ENCODE measurements around the gene UVRAG. TPM values are rescaled to one million over a fixed set of nuclear protein-coding genes. Genes with fewer than 3 reads are reported as not detected.
A peak's percentile ranks its signal among the peaks of the same experiment; 100 is the strongest.

Gene UVRAG
- total and polyA plus RNA-seq, 4 donors: 8.7 to 53.2 (median 18.3) TPM

- no peaks in the 10 kb centered on the region for H3K36me3 ChIP-seq (ENCODE audit: control insufficient read depth in 4 of 4, insufficient read depth in 4 of 4, low read length in 4 of 4)
Observed at GRCh38 chr11:76175783-76176182, 360.8 kb downstream of the UVRAG start.

GRCh38 chr11:76176463-76176862 lies 361.5 kb downstream of the UVRAG start:
- H3K4me1 ChIP-seq (ENCODE audit: control insufficient read depth in 5 of 5, insufficient read depth in 5 of 5, low read length in 5 of 5): peaks cover 0 to 21% (median 0%) of the 10 kb centered on the region in 5 donors
- no peak overlapping the region for H3K9ac ChIP-seq (ENCODE audit: insufficient read depth in 1 of 2, low read length in 2 of 2)
- ATAC-seq (ENCODE audit: insufficient read depth, low FRiP score): no peak
- DNase-seq: no peak
- 84 to 91% methylated on average over 6 to 9 of the region's 9 CpGs for WGBS, 2 donors
- H3K27me3 ChIP-seq (ENCODE audit: control insufficient read depth in 3 of 3, insufficient read depth in 3 of 3, low read length in 2 of 3): no peaks in the 10 kb centered on the region
- H3K36me3 ChIP-seq (ENCODE audit: control insufficient read depth in 4 of 4, insufficient read depth in 4 of 4, low read length in 4 of 4): peaks cover 0 to 3% (median 0%) of the 10 kb centered on the region in 4 donors
- H3K9me3 ChIP-seq (ENCODE audit: control insufficient read depth in 4 of 4, insufficient read depth in 3 of 4, low read length in 3 of 4): no peaks in the 10 kb centered on the region
- no peak overlapping the region for H3K4me3 ChIP-seq
- no peak overlapping the region for H3K27ac ChIP-seq (ENCODE audit: low read depth in 1 of 2, low read length in 1 of 2)
- no peak for TF ChIP-seq CTCF (IDR thresholded peaks at IDR 0.05; ENCODE audit: control extremely low read depth, extremely low read depth)

More at GRCh38 chr11:76175783-76176182, 360.8 kb downstream of the UVRAG start:
- no peak overlapping the region for H3K4me3 ChIP-seq
- DNase-seq: peak; percentile 72 to 83 (median 74)
- TF ChIP-seq CTCF (IDR thresholded peaks at IDR 0.05; ENCODE audit: control extremely low read depth, extremely low read depth): no peak
- 78 to 93% methylated on average over 4 of the region's 4 CpGs for WGBS, 2 donors
- H3K9me3 ChIP-seq (ENCODE audit: control insufficient read depth in 4 of 4, insufficient read depth in 3 of 4, low read length in 3 of 4): no peaks in the 10 kb centered on the region
- H3K4me1 ChIP-seq (ENCODE audit: control insufficient read depth in 5 of 5, insufficient read depth in 5 of 5, low read length in 5 of 5): peaks cover 0 to 21% (median 0%) of the 10 kb centered on the region in 5 donors
- no peak overlapping the region for H3K9ac ChIP-seq (ENCODE audit: insufficient read depth in 1 of 2, low read length in 2 of 2)
- ATAC-seq (ENCODE audit: insufficient read depth, low FRiP score): no peak
- H3K27me3 ChIP-seq (ENCODE audit: control insufficient read depth in 3 of 3, insufficient read depth in 3 of 3, low read length in 2 of 3): no peaks in the 10 kb centered on the region
- H3K27ac ChIP-seq (ENCODE audit: low read depth in 1 of 2, low read length in 1 of 2): no peak overlapping the region

GRCh38 chr11:76177250-76177686 lies 362.3 kb downstream of the UVRAG start:
- H3K4me1 ChIP-seq (ENCODE audit: control insufficient read depth in 5 of 5, insufficient read depth in 5 of 5, low read length in 5 of 5): peaks cover 0 to 21% (median 0%) of the 10 kb centered on the region in 5 donors
- peaks cover 0 to 3% (median 0%) of the 10 kb centered on the region in 4 donors for H3K36me3 ChIP-seq (ENCODE audit: control insufficient read depth in 4 of 4, insufficient read depth in 4 of 4, low read length in 4 of 4)
- no peak overlapping the region for H3K4me3 ChIP-seq
- 92 to 96% methylated on average over 4 to 6 of the region's 6 CpGs for WGBS, 2 donors
- H3K9me3 ChIP-seq (ENCODE audit: control insufficient read depth in 4 of 4, insufficient read depth in 3 of 4, low read length in 3 of 4): no peaks in the 10 kb centered on the region
- H3K9ac ChIP-seq (ENCODE audit: insufficient read depth in 1 of 2, low read length in 2 of 2): no peak overlapping the region
- TF ChIP-seq CTCF (IDR thresholded peaks at IDR 0.05; ENCODE audit: control extremely low read depth, extremely low read depth): no peak
- ATAC-seq (ENCODE audit: insufficient read depth, low FRiP score) (no peak), DNase-seq (peak; percentile 47 to 60 (median 59))
- no peak overlapping the region for H3K27ac ChIP-seq (ENCODE audit: low read depth in 1 of 2, low read length in 1 of 2)
- no peaks in the 10 kb centered on the region for H3K27me3 ChIP-seq (ENCODE audit: control insufficient read depth in 3 of 3, insufficient read depth in 3 of 3, low read length in 2 of 3)

GRCh38 chr11:76179147-76179546 lies 364.1 kb downstream of the UVRAG start:
- TF ChIP-seq CTCF (IDR thresholded peaks at IDR 0.05; ENCODE audit: control extremely low read depth, extremely low read depth): no peak
- no peak overlapping the region for H3K27ac ChIP-seq (ENCODE audit: low read depth in 1 of 2, low read length in 1 of 2)
- H3K9me3 ChIP-seq (ENCODE audit: control insufficient read depth in 4 of 4, insufficient read depth in 3 of 4, low read length in 3 of 4): no peaks in the 10 kb centered on the region
- DNase-seq (no peak), ATAC-seq (ENCODE audit: insufficient read depth, low FRiP score) (no peak)
- peaks cover 0 to 4% (median 1%) of the 10 kb centered on the region in 4 donors for H3K36me3 ChIP-seq (ENCODE audit: control insufficient read depth in 4 of 4, insufficient read depth in 4 of 4, low read length in 4 of 4)
- no peak overlapping the region for H3K9ac ChIP-seq (ENCODE audit: insufficient read depth in 1 of 2, low read length in 2 of 2)
- no peak overlapping the region for H3K4me3 ChIP-seq
- 87 to 94% methylated on average over 13 of the region's 13 CpGs for WGBS, 2 donors
- H3K27me3 ChIP-seq (ENCODE audit: control insufficient read depth in 3 of 3, insufficient read depth in 3 of 3, low read length in 2 of 3): no peaks in the 10 kb centered on the region
- H3K4me1 ChIP-seq (ENCODE audit: control insufficient read depth in 5 of 5, insufficient read depth in 5 of 5, low read length in 5 of 5): peaks cover 0 to 23% (median 0%) of the 10 kb centered on the region in 5 donors

All from lung (tissue), 12 donors.